Activated CD8-positive, alpha-beta T cell treated with anti-CD3 and anti-CD28 coated beads for 36 hours (primary cell): Measurements from ENCODE around the gene SLC6A13. TPM values are rescaled to one million over a fixed set of nuclear protein-coding genes. Genes with fewer than 3 reads are reported as not detected.

Experiments used
- ATAC-seq: fragments of 200-7000 bp; cut with Tn5 transposase; one replicate; pipeline ENCODE4 v1.10.0; 2021; ENCODE audit warnings: mild to moderate bottlenecking, moderate library complexity
- CTCF ChIA-PET: fragments of 350-600 bp; sonication (Branson Sonifier 250); formaldehyde crosslinking; loops from one replicate; lab custom pipeline; 2021; ENCODE audit warnings: antibody characterized with exemption; lab: Charles Lee
- POLR2A ChIA-PET: fragments of 350-600 bp; sonication (Branson Sonifier 250); formaldehyde crosslinking; loops from one replicate; lab custom pipeline; 2021; ENCODE audit warnings: antibody characterized with exemption; lab: Charles Lee
- DNase-seq: peaks from one replicate; pipeline ENCODE4 v3.0.0-alpha.2; 2020
- H3K27ac Mint-ChIP-seq: one replicate; pipeline ENCODE4 v1.8.0; 2021; ENCODE audit warnings: mild to moderate bottlenecking, mixed read lengths
- H3K27me3 Mint-ChIP-seq: one replicate; pipeline ENCODE4 v1.8.0; 2021; ENCODE audit warnings: mixed read lengths
- H3K36me3 Mint-ChIP-seq: one replicate; pipeline ENCODE4 v1.8.0; 2021; ENCODE audit warnings: low read depth, mixed read lengths
- H3K4me1 Mint-ChIP-seq: one replicate; pipeline ENCODE4 v1.8.0; 2021; ENCODE audit warnings: low read depth, mixed read lengths
- H3K4me3 Mint-ChIP-seq: one replicate; pipeline ENCODE4 v1.8.0; 2021; ENCODE audit warnings: mild to moderate bottlenecking, moderate library complexity, mixed read lengths
- H3K9me3 Mint-ChIP-seq: one replicate; pipeline ENCODE4 v1.8.0; 2021; ENCODE audit warnings: mixed read lengths
- CTCF ChIP-seq: fragments of 200-600 bp; IDR thresholded peaks from one replicate; pipeline ENCODE4 v1.8.0; 2022; ENCODE audit warnings: antibody characterized with exemption, mild to moderate bottlenecking
- intact Hi-C: fragments of 100-400 bp; cut with micrococcal nuclease; formaldehyde crosslinking; loops from one replicate; pipeline ENCODE4 v1.10.0; 2022
- total RNA-seq, 2 experiments: library from RNA; stranded (reverse); gene quantifications; one replicate each; pipeline ENCODE4 v1.2.3, GENCODE V29; 2021

Gene SLC6A13
- total RNA-seq, 2 experiments from 2014 or later = not detected

- Mint-ChIP-seq H3K4me3 (no peak overlapping the region), H3K36me3 (no peaks in the 10 kb centered on the region), H3K9me3 (no peaks in the 10 kb centered on the region), H3K4me1 (no peaks in the 10 kb centered on the region), H3K27ac (no peak overlapping the region), H3K27me3 (peaks cover 10% of the 10 kb centered on the region)
- no peak for ATAC-seq
- intact Hi-C loops = no loop called here
- no peak for TF ChIP-seq CTCF
- DNase-seq = no peak
- ChIA-PET POLR2A (no interaction called here), CTCF (no interaction called here)
Observed at GRCh38 chr12:196436-196835, 66.2 kb downstream of the SLC6A13 start.

GRCh38 chr12:195951-196350 is 66.7 kb downstream of the SLC6A13 start:
- no peak for ATAC-seq
- TF ChIP-seq CTCF = no peak
- CTCF ChIA-PET = no interaction called here
- H3K9me3 Mint-ChIP-seq = no peaks in the 10 kb centered on the region
- H3K27ac Mint-ChIP-seq = no peak overlapping the region
- H3K4me3 Mint-ChIP-seq = no peak overlapping the region
- H3K36me3 Mint-ChIP-seq = no peaks in the 10 kb centered on the region
- no peaks in the 10 kb centered on the region for H3K4me1 Mint-ChIP-seq
- H3K27me3 Mint-ChIP-seq = peaks cover 5% of the 10 kb centered on the region
- intact Hi-C loops = no loop called here
- no peak for DNase-seq
- POLR2A ChIA-PET = no interaction called here

- ATAC-seq = no peak
Observed at GRCh38 chr12:195156-195555, 67.5 kb downstream of the SLC6A13 start.

GRCh38 chr12:194276-194675 is 68.4 kb downstream of the SLC6A13 start:
- ChIA-PET CTCF (interaction anchor here (0.7 to 0.9 kb wide), 2 partner anchors 8 to 26 kb away, joined by 3 read pairs; no protein-coding TSS in a partner anchor), POLR2A (no interaction called here)
- Mint-ChIP-seq H3K36me3 (no peaks in the 10 kb centered on the region), H3K27ac (no peak overlapping the region), H3K4me1 (peaks cover under 1% of the 10 kb centered on the region), H3K27me3 (peaks cover 11% of the 10 kb centered on the region), H3K4me3 (no peak overlapping the region), H3K9me3 (no peaks in the 10 kb centered on the region)
- DNase-seq = no peak
- intact Hi-C loops = no loop called here
- no peak for TF ChIP-seq CTCF
- no peak for ATAC-seq

More at GRCh38 chr12:195156-195555, 67.5 kb downstream of the SLC6A13 start:
- no peak for TF ChIP-seq CTCF
- POLR2A ChIA-PET = no interaction called here
- Mint-ChIP-seq H3K4me1 (no peaks in the 10 kb centered on the region), H3K4me3 (no peak overlapping the region), H3K36me3 (no peaks in the 10 kb centered on the region), H3K27me3 (peaks cover 6% of the 10 kb centered on the region), H3K9me3 (no peaks in the 10 kb centered on the region), H3K27ac (no peak overlapping the region)
- CTCF ChIA-PET = interaction anchor here (0.7 to 0.9 kb wide), 2 partner anchors 9 to 25 kb away, joined by 3 read pairs; no protein-coding TSS in a partner anchor
- intact Hi-C loops = no loop called here
- no peak for DNase-seq

- Mint-ChIP-seq H3K27ac (no peak overlapping the region), H3K4me3 (no peak overlapping the region), H3K4me1 (peaks cover 4% of the 10 kb centered on the region), H3K9me3 (no peaks in the 10 kb centered on the region), H3K27me3 (peaks cover 15% of the 10 kb centered on the region), H3K36me3 (no peaks in the 10 kb centered on the region)
- DNase-seq (no peak), ATAC-seq (no peak)
- intact Hi-C loops = no loop called here
- CTCF ChIA-PET = no interaction called here
- POLR2A ChIA-PET = no interaction called here
- TF ChIP-seq CTCF = no peak
Observed at GRCh38 chr12:193261-193660, 69.4 kb downstream of the SLC6A13 start.
